Epithelial cell of proximal tubule (primary cell): Measurements from ENCODE around the gene RASSF5. TPM values are rescaled to one million over a fixed set of nuclear protein-coding genes. Genes with fewer than 3 reads are reported as not detected.
"Not testable (repeated sequence)": the region's sequence is repeated elsewhere in the genome, so short reads cannot be mapped to it uniquely, and the experiment has no call there.

Experiments used
- DNase-seq: peaks from one replicate; pipeline ENCODE4 v3.0.0-alpha.2; 2011; ENCODE audit warnings: low read depth
- H3K4me3 ChIP-seq: 2 replicates; pipeline ENCODE4 v1.5.1; 2011; ENCODE audit warnings: low read depth, mild to moderate bottlenecking, low read length
- CTCF ChIP-seq: conservative IDR thresholded peaks from 2 replicates; pipeline ENCODE4 v1.5.1; 2012; ENCODE audit warnings: low read depth, mild to moderate bottlenecking, low read length
- total RNA-seq: library from RNA; depleted of rRNA; stranded (reverse); fragments of >200 nt; gene quantifications from 2 replicates; pipeline ENCODE4 v1.2.3, GENCODE V29; 2015

RASSF5 gene
- total RNA-seq, 1 donor from 2014 or later: 4.7 TPM

GRCh38 chr1:206606867-206607266, 99.5 kb downstream of the RASSF5 start:
- DNase-seq: no peak
- peak; percentile 71 for TF ChIP-seq CTCF

GRCh38 chr1:206608108-206608698, 100.9 kb downstream of the RASSF5 start:
- peak; percentile 94 for TF ChIP-seq CTCF
- no peak overlapping the region for H3K4me3 ChIP-seq
- no peak for DNase-seq

More at GRCh38 chr1:206606867-206607266, 99.5 kb downstream of the RASSF5 start:
- no peak overlapping the region for H3K4me3 ChIP-seq

GRCh38 chr1:206609229-206609991, 102.1 kb downstream of the RASSF5 start:
- no peak overlapping the region for H3K4me3 ChIP-seq
- DNase-seq: no peak

GRCh38 chr1:206612129-206612876, 105.0 kb downstream of the RASSF5 start, which contains the start of gene EIF2D:
Gene EIF2D, minus strand, starts transcription at chr1:206612465. Its CDS starts 123 bp downstream, at chr1:206612342.
- TF ChIP-seq CTCF: peak; percentile 79
- H3K4me3 ChIP-seq: peak within 1 kb of the TSS; percentile 85
- no peak for DNase-seq

More at GRCh38 chr1:206609229-206609991, 102.1 kb downstream of the RASSF5 start:
- no peak for TF ChIP-seq CTCF

- not testable (repeated sequence) for H3K4me3 ChIP-seq, DNase-seq
Observed at GRCh38 chr1:206626396-206626795, 119.1 kb downstream of the RASSF5 start.

GRCh38 chr1:206628916-206629315, 121.6 kb downstream of the RASSF5 start:
- no peak overlapping the region for H3K4me3 ChIP-seq
- no peak for DNase-seq
- no peak for TF ChIP-seq CTCF

- DNase-seq: no peak
- peak; percentile 81 for TF ChIP-seq CTCF
Observed at GRCh38 chr1:206631085-206631509, 123.8 kb downstream of the RASSF5 start.

More at GRCh38 chr1:206631085-206631509, 123.8 kb downstream of the RASSF5 start:
- H3K4me3 ChIP-seq: no peak overlapping the region
